NK-92 treated with Interleukin-12 subunit alpha and Interleukin-12 subunit beta, amount 100 ng/mL, for 24 hours (cell line): Measurements from ENCODE around the gene OTUD3.
"Not testable (repeated sequence)": the region's sequence is repeated elsewhere in the genome, so short reads cannot be mapped to it uniquely, and the experiment has no call there.

Experiments
- DNase-seq: peaks from one replicate; lab custom pipeline; 2025; lab: John Stamatoyannopoulos, UW

OTUD3 gene

DNA sequence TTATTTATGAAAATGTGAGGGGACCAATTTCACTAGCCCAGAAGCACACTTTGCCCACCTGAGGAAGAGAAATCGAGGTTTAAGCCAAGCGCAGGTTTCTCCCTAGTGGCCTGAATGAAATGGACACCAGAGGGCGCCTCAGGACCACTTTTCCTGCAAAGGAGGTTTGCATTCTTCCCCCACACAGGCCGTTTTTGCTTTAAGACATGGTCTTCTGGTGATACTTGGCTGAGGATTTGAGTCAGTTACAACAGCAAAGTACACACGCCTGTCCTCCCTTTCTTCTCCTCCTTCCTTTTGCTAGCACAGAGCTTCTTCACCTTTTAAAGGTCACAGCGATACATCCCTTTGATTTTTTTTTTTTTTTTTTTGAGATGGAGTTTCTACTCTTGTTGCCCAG, 35.9 kb downstream of the OTUD3 start:
- DNase-seq: peak; percentile 25

GRCh38 chr1:19920132-19920710, 38.0 kb downstream of the OTUD3 start:
- no peak for DNase-seq

- DNase-seq: no peak
These were observed 39.1 kb downstream of the OTUD3 start for GRCh38 chr1:19921310-19921709.

- no peak for DNase-seq
These were observed 40.0 kb downstream of the OTUD3 start for GRCh38 chr1:19922015-19922688.

- DNase-seq: no peak
These were observed 41.1 kb downstream of the OTUD3 start, which contains the start of gene PLA2G2E for GRCh38 chr1:19923137-19923952. TSS of gene PLA2G2E (minus strand) at chr1:19923617. CDS start at chr1:19923559, 58 bp downstream.

GRCh38 chr1:19923953-19924346, 41.8 kb downstream of the OTUD3 start:
- no peak for DNase-seq

DNA sequence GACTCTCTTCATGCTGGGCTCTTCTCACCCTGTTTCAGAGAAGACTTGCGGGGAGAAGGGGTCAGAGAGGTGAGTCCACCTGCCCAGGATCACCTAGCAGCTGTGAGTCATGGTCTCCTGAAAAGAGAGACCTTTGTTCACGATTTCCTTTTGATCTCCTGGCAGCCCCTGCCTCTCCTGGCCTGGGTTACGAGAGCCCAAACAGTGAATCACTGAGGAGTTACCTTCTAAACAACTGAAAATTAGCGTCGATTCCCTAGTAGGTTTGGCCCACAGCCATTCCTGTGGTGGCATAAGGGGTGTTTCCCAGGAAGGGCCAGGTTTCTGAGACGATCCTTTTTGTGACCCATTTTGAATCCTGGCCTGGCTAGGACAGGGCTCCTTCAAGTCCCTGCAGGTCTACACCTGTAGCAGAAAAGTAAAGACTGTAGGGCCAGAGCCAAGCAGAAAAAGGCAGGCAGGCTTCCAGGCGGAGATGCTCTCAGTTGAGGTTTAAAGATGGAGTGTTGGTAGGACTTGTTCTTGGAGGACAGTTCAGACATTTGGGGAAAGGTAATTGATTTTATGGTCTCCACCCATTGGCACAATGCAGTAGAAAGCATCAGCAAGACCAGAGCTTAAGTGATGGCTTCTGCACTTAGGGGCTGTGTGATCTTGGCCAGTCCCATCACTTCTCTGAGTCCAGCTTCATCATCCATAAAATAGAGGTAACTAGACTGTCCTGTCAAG, 43.3 kb downstream of the OTUD3 start:
- no peak for DNase-seq

GRCh38 chr1:19926296-19927129, 44.3 kb downstream of the OTUD3 start:
- DNase-seq: no peak

GRCh38 chr1:19927130-19927421, 44.9 kb downstream of the OTUD3 start:
- not testable (repeated sequence) for DNase-seq

DNA sequence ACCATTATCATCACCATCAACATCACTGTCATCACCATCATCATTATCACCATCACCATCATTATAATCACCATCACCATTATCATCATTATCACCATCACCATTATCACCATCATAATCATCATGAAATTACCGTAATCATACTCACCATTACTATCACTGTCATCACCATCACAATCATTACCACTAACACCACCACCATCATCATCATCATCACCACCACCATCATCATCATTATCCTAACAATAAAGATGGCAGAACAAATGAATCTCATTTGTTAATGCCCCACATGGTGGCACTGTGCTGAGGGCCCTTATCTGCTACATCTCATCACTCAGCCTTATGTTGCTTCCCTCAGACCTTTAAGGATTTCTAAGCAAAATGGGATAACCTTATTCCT, 50.7 kb downstream of the OTUD3 start:
- DNase-seq: no peak

- no peak for DNase-seq
These were observed 52.1 kb downstream of the OTUD3 start for GRCh38 chr1:19934336-19934735.

DNA sequence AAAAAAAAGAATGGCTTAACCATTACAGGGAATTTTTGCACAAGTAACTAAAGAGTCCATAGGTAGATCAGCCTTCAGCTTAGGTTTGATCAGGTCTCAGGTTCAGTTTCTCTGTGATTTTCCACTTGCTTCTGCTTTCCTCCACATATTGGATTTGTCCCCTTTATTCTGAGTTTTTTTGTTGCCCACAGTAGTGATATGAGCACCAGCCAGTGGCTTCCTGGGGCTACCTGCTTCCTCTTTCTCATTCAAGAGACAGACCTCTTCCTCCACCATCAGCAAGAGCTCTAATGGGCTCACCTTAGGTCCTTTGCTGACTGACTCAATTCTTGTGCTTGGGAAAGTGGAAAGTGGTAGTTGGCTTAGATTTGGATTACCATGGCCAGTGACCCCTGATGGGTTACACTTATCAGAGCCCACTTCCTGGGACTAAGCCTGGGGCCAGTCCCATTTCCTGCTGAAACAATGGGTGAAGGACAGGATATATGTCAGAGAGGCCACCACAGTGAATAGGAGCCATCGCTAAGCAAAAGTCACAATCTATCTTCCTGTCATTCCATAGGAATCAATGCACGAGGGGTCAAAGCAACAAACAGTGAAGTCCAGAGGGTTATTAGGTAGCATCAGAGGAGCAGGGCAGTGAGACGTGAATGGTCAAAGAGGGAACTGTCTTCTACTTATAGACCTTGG, 54.0 kb downstream of the OTUD3 start:
- DNase-seq: no peak

GRCh38 chr1:19938472-19938871, 56.3 kb downstream of the OTUD3 start:
- no peak for DNase-seq

DNA sequence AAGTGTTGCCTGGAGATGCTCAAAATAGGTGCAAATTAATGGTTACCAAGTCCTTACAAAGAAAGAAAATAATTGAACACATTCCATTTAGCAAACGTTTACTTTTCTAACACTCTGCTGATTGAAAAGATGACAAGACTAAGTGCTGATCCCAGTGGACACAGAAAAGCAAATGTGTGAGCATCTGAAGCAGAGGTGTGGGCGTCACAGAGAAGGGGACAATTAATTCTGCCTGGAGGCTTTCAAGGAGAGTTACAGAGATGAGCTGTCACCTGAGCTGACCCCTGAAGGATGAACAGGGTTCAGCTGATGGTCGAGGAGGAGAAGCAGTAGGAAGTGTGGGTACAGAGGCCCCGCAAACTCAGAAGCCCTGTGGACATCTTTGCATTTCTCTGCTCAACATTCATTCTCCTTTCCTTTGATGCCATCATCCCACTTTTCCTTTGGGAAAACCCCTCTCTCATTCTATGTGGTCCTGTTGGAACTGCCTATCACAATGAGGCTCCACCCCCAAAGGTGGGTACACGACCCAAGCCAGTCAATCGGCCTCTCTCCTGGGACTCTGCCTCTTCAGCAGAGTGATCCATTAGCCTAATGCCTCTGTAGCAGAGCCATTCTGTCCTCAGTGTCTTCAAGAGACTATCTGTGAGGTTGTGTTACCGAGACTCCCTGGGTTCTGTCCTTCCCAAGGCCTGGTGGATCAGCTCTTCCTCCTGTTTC, 58.5 kb downstream of the OTUD3 start:
- DNase-seq: no peak

- DNase-seq: no peak
These were observed 59.0 kb downstream of the OTUD3 start for GRCh38 chr1:19941206-19941568.

GRCh38 chr1:19942088-19942487, 59.9 kb downstream of the OTUD3 start:
- DNase-seq: no peak

- no peak for DNase-seq
These were observed 60.5 kb downstream of the OTUD3 start for GRCh38 chr1:19942657-19943056.

- DNase-seq: no peak
These were observed 63.7 kb downstream of the OTUD3 start for GRCh38 chr1:19945914-19946313.

DNA sequence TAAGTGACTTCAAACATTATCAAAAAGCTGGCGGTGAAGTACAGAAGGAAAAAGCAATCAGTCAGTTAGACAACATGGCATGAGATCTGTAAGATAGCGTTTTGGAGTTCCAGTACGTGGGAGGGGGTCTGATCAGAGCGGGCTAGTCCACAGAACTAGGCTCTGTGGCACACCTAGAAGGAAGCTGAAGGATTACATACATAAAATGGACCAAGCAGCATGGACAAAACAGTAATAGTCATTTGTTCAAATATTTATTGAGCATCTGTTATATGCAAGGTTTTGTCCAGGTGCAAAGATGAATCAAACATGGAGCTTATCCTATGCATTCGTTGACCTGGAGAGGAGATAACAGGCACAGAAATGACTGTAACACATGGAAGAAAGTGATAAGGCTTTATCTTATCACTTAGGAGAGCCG, 64.1 kb downstream of the OTUD3 start:
- DNase-seq: no peak

DNA sequence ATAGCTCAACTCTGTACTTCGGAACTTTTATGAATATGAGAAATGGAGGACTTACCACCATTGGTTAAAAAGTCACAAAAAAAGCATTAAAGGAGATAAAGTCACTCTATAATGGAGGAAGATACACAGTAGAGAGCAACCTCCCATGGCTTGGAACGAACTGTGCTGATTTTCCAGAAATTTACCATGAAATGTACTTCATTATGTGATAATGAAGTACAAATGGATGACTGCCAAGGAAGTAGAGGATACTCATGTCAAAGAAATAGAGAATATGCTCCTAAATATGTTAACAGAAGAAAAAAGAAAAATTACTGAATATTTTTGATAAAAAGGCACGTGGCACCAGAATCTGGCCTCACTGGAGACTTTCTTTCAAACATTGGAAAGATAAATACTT, 64.8 kb downstream of the OTUD3 start:
- DNase-seq: no peak

GRCh38 chr1:19949016-19949415, 66.8 kb downstream of the OTUD3 start:
- no peak for DNase-seq
